Effector CD4-positive, alpha-beta T cell (primary cell): Measurements from ENCODE around the gene POU6F2. TPM values are rescaled to one million over a fixed set of nuclear protein-coding genes. Genes with fewer than 3 reads are reported as not detected.
"Not testable (repeated sequence)": the region's sequence is repeated elsewhere in the genome, so short reads cannot be mapped to it uniquely, and the experiment has no call there.

ENCODE experiments used
- DNase-seq: peaks from one replicate; pipeline ENCODE4 v3.0.0-alpha.2; 2020
- total RNA-seq: gene quantifications from one replicate; lab custom pipeline; 2026; lab: John Stamatoyannopoulos, UW

The POU6F2 gene, protein sequence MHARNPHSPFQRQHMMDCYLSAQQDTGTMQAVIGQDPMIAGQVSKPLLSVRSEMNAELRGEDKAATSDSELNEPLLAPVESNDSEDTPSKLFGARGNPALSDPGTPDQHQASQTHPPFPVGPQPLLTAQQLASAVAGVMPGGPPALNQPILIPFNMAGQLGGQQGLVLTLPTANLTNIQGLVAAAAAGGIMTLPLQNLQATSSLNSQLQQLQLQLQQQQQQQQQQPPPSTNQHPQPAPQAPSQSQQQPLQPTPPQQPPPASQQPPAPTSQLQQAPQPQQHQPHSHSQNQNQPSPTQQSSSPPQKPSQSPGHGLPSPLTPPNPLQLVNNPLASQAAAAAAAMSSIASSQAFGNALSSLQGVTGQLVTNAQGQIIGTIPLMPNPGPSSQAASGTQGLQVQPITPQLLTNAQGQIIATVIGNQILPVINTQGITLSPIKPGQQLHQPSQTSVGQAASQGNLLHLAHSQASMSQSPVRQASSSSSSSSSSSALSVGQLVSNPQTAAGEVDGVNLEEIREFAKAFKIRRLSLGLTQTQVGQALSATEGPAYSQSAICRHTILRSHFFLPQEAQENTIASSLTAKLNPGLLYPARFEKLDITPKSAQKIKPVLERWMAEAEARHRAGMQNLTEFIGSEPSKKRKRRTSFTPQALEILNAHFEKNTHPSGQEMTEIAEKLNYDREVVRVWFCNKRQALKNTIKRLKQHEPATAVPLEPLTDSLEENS
- not detected for total RNA-seq

DNA sequence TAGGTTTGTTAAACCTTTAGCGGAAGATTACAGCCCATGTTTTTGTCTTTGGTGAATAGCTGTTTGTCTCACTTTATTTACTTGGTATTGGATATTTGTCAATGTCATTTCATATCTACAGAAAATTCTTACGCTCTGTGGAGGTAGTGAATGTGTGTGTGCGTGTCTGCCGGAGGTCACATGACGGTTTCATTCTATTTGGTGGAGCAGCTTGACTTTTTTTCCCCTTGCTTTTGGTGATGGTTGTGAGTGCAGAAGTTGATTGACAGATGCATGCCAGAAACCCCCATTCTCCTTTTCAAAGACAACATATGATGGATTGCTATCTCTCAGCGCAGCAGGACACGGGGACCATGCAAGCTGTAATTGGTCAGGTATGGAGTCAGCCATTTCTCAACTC lies at the start of gene POU6F2:
POU6F2 (plus strand) TSS at position 225 of the 400 bp plus-strand sequence; CDS start at position 270, 45 bp downstream.
- no peak for DNase-seq

DNA sequence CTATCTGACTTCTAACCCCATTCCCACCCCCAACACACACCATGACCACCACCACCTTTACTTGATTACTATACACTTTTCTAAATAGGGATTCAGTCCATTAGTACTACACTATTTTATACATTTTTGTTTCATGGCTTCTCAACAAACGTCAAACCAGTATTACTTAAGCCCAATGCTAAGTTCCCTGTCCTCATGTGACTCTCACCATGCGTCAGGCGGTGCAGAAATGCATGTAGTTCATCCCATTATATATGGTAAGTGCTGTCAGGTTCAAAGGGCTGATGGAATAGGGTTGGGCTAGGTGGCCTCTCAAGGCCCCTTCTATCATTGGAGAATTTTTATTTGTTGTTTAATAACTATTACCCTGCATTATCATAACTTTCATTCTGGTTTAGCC lies 49.2 kb upstream of the POU6F2 start:
- DNase-seq, result no peak

DNA sequence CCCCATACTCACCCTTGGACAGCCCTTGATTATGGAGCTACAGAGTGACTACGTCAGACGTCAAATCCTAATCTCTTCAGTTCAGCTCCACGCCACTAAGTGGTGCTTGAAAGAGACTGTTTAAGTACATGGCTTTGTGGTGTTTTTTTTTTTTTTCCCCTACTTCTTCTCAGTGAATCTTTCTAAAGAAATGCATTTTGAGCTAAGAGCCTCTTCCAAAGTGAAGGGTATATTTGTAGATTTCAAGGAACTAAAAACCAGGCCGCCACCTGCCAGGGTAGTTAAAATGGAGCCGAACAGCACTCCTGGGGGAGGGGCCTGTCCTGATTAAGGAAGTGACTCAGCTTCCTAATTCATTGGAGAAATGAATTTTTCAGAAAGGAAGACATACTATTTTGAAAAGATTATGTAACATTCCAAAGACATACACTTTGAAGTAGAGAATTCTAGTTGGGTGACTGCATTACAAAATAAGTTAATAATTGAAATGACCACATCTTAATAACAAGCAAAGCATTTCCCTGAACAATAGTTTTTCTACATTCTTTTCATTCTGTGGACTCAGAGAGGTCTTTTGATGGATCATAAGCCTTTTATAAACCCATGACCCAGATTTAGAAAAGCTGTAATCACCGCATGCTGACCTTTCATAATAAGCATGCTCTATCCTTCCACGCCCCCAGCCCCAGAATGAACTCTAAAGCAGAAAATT lies 48.1 kb upstream of the POU6F2 start:
- DNase-seq, result no peak

DNA sequence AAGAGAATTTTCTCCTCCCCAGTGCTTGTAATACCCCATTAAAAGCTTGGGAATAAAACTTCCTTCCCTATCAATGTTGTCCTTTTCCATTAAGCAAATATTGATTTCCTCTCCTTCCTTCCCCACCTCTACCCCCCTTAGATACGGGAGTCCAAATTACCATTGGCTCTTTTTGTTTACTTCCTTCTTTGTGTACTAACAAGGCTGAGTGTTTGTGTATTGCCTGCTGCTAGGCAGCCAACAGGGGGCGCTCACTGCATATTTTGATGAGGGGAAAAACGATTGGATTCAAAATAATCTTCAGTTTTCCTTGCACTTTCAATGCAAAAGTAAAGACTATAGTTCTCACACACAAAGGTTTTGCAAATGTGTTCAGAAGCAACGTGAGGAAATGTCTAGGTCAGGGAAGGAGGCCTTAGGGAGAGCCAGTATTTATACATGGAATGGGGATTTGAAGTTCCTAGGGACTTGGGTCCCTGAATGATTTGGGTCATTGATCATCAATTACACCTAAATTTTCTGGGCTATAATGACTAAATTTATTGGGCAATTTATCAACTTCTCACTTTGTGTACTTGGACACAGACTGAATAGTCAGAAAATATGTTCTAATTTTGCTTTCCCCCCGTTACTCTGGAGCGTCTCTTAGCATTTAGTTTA lies 45.1 kb upstream of the POU6F2 start:
- DNase-seq, result peak; percentile 12

DNA sequence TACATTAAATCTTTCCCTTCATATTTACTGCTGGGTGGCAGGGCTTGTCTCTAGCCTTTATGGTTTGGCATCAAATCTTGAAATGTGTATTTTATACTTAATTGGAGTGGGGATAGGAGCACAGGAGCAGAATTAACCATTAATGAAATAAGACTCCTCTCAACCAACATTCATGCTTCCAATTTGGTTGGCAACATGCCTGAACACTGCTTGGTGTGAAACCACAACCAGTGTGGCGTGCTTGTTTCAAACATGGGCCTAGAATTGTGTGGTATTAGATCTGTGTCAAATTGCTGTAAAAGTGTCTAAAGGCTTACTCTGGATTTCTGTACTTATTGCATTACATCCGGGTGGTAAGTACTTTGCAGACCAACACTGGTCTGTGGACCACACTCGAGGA lies 43.7 kb upstream of the POU6F2 start:
- no peak for DNase-seq

DNA sequence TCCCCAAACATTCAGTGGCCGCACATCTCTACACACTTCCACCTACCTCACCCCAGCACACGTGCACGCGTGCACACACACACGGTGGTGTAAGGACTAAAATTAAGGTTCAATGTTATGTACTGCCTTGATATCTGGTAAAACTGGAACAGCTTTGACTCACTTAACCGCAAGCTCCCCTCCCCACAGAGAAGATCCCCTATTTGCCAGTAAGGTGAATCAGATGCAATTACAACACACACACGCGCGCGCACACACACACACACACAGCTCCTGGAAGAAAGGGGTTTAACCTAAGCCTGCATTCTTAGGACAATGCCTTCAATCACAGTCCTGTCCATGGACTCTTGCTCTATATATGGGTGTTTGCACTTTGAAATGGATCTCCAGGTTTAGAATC lies 43.2 kb upstream of the POU6F2 start:
- DNase-seq, result no peak

DNA sequence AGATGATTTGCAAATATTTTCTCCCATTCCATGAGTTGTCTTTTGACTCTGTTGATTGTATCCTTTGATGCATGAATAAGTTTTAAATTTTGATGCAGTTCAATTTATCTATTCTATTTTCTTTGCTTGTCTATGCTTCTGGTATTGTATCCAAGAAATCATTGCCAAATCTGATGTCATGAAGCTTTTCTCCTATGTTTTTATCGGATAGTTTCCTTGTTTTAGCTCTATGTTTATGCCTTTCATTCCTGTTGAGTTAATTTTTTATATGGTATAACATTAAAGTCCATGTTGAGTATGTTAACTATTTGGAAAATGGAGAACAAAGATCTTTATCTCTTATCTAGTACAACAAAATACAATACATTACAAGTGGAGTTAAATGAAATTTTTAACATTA lies 41.1 kb upstream of the POU6F2 start:
- no peak for DNase-seq

DNA sequence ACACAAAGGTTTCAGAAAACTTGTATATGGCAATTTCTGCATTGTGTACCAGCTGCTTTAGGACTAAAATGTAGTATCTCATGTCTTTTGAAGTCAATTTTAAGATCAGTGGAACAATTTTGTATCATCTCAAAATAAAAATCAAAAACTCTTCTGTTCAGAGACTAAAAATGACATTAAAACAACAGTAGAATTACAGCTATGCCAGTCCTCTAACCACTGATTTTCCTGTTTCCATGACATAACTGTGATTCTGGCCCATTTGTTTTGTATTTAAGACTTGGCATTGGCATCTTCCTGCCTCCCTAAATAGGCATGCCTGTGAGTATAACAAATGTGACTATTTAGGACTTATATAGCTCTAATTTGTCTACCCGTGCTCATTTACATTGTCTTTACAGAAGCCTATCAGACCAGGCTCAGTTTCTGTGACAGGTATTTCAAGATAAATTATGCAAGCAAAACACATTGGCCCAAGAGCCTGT lies 39.7 kb upstream of the POU6F2 start:
- DNase-seq, result no peak

DNA sequence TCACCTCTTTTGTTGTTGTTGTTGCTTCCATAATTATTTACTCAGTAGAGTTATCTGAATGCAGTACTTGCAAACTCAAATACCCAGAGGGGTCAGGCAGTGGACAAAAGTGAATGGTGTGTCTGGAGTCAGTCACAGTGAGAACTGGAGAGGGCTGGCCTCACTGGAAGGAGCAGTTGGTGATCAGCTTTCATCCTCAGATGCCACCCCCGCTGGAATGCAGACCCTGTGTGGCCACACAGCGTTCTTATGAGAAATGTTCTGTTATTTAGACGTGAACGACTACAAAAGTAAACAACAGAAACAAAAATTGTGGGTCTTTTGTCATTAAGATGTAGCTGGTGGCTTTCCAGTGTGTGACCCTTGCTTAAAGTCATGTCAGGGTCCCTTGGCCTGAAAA lies 39.1 kb upstream of the POU6F2 start:
- DNase-seq, result no peak

DNA sequence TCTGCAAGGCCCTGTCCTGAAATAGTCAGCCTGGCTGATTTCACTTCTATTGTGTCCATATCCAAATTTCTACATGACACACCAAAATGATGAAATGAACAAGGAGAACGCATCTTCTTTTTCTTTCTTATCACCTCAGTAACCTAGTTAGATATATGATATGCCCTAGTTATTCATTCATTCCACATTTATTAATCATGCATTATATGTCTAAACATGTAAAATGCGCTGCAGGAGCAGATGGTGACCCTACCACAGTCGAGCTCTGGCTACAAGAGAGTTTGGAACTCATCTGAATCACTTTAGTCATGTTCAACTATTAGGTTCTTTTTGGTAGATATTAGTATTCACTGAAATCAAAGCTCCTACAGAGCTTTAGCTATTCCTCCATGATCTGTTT lies 36.9 kb upstream of the POU6F2 start:
- DNase-seq, result no peak

DNA sequence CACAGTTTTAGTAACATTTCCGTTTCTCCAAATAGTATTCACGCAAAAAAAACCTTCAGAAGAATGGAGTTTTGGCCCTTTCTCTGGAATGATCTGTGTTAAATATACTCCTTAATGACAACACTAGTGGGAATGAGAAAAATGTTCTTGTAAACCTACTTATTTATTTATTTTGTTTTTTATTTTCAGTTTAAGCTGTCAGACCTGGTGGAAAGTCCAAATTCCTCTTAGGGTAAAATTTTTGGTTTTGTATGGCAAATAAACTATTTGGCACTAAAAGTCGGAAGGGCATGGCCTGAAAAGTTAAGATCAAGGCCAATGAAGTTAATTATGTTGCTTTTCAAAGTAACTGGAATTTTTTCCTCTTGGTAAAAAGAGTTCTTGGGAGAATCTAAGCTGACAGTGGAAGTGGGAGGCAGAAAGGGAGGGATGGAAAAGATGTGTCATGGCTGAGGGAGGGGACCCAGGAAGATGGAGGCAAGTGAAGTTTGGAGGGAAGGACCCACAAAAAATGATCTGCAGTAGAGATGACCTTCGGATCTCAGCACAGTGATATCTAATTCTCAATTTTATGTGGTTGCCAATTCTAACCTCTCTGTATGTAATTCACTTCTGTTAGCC lies 35.2 kb upstream of the POU6F2 start:
- DNase-seq, result no peak

DNA sequence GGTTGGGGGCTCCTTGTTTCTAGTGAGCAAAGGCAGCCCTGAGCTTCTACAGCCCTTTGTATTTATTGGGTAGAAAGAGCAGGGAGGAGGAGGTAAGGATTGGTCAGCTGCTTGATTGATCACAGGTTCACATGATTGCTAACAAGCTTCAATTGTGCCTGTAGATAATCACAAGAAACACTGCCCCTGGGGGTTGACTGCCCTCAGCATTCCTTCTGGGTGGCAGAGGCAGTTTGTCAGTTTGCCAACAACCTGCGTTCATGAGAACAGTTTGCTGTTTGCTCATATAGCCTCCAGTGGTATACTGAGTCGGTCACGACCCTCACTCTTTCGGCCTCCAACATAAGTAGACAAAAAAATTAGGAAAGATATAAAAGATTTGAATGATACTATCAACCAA lies 30.2 kb upstream of the POU6F2 start:
- DNase-seq, result not testable (repeated sequence)

DNA sequence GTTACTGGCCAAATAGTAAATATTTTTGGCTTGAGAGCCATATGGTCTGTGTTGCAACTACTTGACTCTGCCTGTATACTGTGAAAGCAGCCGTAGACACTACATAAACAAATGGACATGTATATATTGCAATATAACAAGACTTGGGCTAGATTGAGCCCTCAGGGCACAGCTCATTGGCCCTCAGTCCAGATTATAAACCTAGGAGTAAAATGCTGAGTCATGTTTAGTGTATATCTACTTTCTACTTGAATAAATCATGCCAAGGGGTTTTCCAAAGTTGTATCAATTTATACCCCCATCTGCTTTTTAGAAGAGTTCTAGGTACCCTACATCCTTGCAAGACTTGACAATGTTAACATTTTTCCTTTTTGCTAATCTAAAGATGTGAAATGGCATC lies 27.4 kb upstream of the POU6F2 start:
- no peak for DNase-seq

DNA sequence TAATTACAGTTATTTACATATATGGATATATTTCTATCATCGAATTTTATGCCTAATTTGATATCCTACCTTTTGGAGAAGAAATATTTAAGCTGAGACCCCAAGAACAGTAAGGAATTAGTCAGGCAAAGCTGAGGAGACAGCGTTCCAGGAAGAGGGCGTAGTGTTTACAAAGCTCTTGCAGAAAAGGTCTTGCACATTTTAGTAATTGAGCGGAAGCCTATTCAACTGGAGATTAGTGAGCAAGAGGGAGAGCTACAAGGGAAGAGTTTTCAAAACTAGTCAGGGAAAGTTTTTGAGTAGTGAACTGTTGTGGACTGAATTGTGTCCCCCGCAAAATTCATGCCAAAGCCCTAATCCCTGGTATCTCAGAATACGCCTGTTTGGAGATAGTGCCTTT lies 26.5 kb upstream of the POU6F2 start:
- DNase-seq, result no peak

DNA sequence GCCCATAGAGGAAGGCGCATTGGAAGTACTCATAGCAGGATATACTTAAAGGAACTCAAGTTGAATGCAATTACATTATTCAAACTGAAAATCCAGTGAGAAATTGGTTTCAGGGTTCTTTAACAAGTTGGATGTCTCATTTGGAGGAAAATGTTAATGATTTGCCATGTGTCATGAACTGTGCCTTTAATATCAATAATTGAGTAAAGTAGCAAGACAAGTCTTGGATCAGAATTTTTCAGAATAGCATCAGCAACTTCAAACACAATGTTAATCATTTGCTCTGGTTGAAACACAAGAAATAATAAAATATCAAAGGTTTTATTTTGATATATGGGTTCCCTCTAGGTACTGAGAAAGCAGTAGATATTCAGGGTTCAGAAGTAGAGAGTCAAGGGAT lies 24.5 kb upstream of the POU6F2 start:
- DNase-seq, result no peak

DNA sequence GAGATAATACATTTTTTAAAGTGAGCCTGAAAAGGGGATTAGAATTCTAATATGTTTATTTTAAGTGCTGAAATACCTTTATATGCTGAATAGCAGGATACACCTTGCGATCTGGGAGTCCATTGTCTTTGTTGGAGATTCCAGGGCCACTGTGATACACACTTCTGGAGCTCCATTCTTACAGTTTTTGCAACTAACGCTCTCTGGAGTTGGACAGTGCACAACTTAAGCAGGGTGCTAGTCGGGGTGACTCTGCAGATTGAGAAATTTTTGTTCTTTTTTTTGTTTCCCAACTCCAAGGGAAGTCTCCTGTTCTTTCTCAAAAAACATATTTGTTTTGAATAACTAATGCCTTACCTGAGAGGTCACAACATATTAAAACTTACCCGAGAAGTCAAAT lies 23.7 kb upstream of the POU6F2 start:
- no peak for DNase-seq

DNA sequence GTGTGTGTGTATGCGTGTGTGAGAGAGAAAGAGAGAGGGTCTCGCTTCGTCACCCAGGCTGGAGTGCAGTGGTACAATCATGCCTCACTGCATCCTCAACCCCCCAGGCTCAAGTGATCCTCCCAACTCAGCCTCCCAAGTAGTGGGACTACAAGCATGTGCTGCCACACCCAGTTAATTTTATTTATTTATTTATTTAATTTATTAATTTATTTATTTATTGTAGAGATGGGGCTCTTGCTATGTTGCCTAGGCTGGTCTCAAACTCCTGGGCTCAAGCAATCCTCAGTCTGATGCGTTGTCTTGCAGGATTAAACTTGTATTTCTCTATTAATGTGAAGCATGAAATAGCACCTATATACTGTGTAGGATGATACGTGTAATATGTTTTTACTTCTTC lies 21.8 kb upstream of the POU6F2 start:
- DNase-seq, result no peak

DNA sequence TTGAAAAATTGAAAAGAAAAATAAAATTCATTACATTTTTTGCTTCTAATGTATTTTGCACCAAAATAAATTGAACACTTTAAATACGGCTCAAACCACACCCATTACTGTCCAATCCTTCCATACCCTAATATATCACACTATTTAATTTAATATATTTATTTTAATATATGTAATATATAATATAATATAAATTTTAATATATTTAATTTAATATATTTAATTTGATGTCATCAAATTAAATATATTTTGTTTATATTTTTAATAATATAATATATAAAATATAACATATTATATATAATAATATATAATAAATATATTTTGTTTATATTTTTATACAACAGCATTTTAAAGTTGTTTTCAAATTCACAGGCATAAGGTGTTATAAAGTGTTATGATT lies 15.7 kb upstream of the POU6F2 start:
- DNase-seq, result no peak

DNA sequence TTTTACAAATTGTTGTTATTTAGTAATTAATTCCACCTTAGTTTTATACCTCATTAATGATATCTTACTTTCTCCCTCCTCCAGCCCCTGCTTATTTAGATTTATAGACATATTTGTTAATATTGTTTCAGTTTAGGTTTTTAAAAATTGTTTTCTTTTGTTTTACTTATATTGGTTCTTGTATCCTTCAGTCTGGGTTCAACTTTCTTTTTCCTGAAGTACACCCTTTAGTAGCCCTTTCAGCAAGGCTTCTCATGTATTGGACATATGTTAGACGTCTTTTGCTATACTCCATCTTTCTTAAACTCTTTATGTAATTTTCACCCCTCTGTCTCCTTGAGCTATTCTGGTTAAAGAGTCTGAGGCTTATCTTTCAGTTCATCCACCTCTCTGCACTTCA lies 12.8 kb upstream of the POU6F2 start:
- DNase-seq, result no peak

DNA sequence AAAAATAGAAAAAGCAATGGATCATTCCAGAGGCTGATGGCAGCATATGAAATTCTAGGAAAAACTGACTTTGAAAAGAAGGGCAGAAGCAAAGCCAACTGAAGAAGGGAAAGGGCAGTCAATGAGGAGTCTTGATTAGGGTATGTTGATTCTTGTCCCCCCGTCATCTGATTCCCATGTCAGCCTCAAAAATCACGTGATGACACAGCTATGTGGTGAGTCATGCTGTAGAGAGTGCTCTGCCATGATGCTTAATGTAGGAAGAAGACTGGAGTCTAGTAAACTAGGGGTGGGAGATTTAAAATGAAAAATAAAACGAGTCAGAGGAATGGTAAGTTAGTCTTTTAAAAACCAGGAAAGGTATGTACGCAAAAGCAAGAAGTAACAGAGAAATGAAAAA lies 3.9 kb upstream of the POU6F2 start:
- no peak for DNase-seq

DNA sequence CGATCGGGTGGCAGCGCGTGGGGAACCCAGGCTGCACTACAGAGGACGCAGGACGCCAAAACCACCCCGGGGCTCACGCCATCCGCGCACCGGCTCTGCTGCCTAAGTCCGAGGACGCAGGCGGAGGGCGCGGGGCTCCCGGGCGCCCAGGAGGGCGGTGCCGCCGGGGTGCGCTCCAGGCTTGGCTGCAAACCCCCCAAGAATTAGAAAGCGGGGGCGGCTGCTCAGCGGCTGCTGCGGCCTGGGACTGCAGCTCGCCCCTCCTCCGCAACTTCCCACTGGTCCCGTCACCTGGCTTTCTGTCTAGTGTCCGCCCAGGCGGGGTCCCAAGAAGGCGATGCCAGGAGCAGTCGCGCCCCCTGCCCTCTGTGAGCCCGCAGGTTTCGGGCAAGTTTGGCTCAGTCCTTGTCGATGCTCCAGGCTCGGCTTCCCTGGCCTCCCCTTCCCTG lies 1.7 kb upstream of the POU6F2 start:
- DNase-seq, result no peak

DNA sequence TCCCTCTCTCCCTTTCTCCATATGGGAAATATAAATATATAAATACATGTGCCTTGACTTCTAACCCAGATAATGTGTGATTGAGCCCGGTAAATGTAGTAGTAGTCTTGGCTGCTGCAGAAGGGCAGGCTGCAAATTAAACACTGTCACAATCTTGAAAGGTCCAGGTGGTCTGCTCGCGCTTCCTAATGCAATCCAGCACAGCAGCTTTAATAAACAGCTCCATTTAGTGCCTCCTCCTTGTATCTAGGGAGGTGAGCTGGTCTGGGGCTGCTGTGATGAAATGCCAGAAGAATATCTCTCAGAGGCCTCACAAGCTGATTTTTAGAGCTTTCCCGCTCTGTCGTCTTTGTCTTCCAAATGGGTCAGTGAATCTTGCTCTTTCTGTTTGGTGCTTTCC lies 782 bp downstream of the POU6F2 start:
- no peak for DNase-seq

DNA sequence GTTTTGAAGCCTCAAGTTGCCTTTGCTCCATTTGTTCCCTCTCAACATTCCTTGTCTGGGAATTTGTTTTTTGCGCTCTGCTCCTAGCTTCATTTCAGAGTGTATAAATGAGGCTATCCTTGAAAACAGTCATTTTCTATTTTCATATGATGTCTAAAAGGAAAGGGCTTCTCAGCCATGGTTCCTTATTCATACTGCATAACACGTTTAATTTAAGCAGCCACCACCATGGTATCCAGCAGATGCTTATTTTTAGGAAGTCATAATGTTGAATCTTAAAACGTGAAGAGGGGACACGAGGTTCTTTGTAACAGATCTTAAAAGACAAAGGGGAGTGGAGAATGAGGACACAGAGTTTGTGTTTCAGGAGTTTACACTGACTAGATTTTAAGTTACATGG lies 14.5 kb downstream of the POU6F2 start:
- no peak for DNase-seq
